Endodermal cell (in vitro differentiated cells): Measurements from ENCODE around the gene ADARB1. TPM values are rescaled to one million over a fixed set of nuclear protein-coding genes. Genes with fewer than 3 reads are reported as not detected.

Experiments used
- DNase-seq: peaks from one replicate; pipeline ENCODE4 v3.0.0-alpha.2; 2017
- H3K27ac ChIP-seq: 2 replicates; pipeline ENCODE4 v1.5.1; 2013; ENCODE audit warnings: mild to moderate bottlenecking, low read depth, low read length, moderate library complexity
- H3K27me3 ChIP-seq: 2 replicates; pipeline ENCODE4 v1.6.1; 2013; ENCODE audit warnings: mild to moderate bottlenecking, low read length, moderate library complexity; ENCODE audit not compliant: insufficient read depth, control insufficient read depth, poor library complexity, severe bottlenecking
- H3K36me3 ChIP-seq: 2 replicates; pipeline ENCODE4 v1.7.0; 2013; ENCODE audit warnings: mild to moderate bottlenecking, low read length, moderate library complexity; ENCODE audit not compliant: control insufficient read depth, insufficient read depth
- H3K4me1 ChIP-seq: one replicate; pipeline ENCODE4 v1.7.0; 2013; ENCODE audit warnings: low read length; ENCODE audit not compliant: control insufficient read depth, insufficient read depth
- H3K4me3 ChIP-seq: 2 replicates; pipeline ENCODE4 v1.5.1; 2013; ENCODE audit warnings: mild to moderate bottlenecking, low read length, moderate library complexity
- H3K9ac ChIP-seq: 2 replicates; pipeline ENCODE4 v1.6.1; 2013; ENCODE audit warnings: mild to moderate bottlenecking, low read length, moderate library complexity; ENCODE audit not compliant: poor library complexity, severe bottlenecking; ENCODE audit errors: extremely low read depth
- H3K9me3 ChIP-seq: 2 replicates; pipeline ENCODE4 v1.6.1; 2013; ENCODE audit warnings: mild to moderate bottlenecking, low read length, moderate library complexity; ENCODE audit not compliant: control insufficient read depth
- H3K27ac Mint-ChIP-seq: 2 replicates; pipeline ENCODE4 v1.8.0; 2020; ENCODE audit warnings: mixed read lengths
- H3K27me3 Mint-ChIP-seq: 2 replicates; pipeline ENCODE4 v1.8.0; 2021; ENCODE audit warnings: mild to moderate bottlenecking, mixed read lengths; ENCODE audit not compliant: insufficient read depth
- H3K36me3 Mint-ChIP-seq: 2 replicates; pipeline ENCODE4 v1.8.0; 2020; ENCODE audit warnings: low read depth, mixed read lengths
- H3K4me1 Mint-ChIP-seq: 2 replicates; pipeline ENCODE4 v1.8.0; 2020; ENCODE audit warnings: mixed read lengths
- H3K4me3 Mint-ChIP-seq: 2 replicates; pipeline ENCODE4 v1.8.0; 2020; ENCODE audit warnings: mild to moderate bottlenecking, moderate library complexity, mixed read lengths
- H3K9me3 Mint-ChIP-seq: 2 replicates; pipeline ENCODE4 v1.8.0; 2020; ENCODE audit warnings: mild to moderate bottlenecking, mixed read lengths
- WGBS, 2 experiments: methylation state at CpG; one replicate each; pipeline versions ENCODE4 v1.1.5 to v1.1.7; 2013; ENCODE audit warnings: missing lambda C conversion rate in 2 of 2, mixed read lengths in 1 of 2; ENCODE audit not compliant: insufficient coverage in 1 of 2, insufficient read length in 1 of 2; 5-methylcytosine and 5-hydroxymethylcytosine counted together
- total RNA-seq, 2 donors: library from RNA; stranded (reverse); fragmentation: NEBNext Ultra II Directional in 1 of 2; extraction: Animal tissue kit (Norgen Biotek cat#: 25700) in 1 of 2; gene quantifications; 2 replicates in 1 of 2; 3 replicates in 1 of 2; pipeline ENCODE4 v1.2.1, GENCODE V29; 2021
- TF ChIP-seq, protein P1 (sequence below): fragments of 200-600 bp; sonication (generic); conservative IDR thresholded peaks from 2 replicates; pipeline ENCODE4 v1.5.0; 2021; ENCODE audit warnings: antibody characterized with exemption, mild to moderate bottlenecking

The ADARB1 gene
- total RNA-seq, 2 donors from 2014 or later: 11.5 to 20.1 TPM

DNA sequence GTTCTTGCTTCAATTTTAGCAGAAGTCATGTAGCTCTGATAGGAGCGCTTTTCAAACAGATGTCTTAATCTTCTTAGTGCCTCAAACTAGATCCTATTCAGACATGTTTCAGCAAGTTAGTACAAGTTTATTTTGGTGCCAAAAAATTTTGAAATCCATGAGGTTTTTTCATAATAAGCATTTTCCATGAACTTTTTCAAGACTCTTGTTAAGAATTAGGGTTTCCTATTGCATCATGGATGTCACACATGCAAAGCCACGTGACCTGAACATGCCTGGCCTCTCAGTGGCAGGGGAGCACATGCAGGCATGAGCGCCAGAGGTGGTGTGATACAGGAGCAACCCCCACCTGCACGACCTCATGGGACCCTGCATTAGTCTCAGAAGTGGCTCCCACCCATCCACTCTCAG lies 145.7 kb downstream of the ADARB1 start:
- no peaks in the 10 kb centered on the region for H3K36me3 ChIP-seq
- TF ChIP-seq, protein P1, sequence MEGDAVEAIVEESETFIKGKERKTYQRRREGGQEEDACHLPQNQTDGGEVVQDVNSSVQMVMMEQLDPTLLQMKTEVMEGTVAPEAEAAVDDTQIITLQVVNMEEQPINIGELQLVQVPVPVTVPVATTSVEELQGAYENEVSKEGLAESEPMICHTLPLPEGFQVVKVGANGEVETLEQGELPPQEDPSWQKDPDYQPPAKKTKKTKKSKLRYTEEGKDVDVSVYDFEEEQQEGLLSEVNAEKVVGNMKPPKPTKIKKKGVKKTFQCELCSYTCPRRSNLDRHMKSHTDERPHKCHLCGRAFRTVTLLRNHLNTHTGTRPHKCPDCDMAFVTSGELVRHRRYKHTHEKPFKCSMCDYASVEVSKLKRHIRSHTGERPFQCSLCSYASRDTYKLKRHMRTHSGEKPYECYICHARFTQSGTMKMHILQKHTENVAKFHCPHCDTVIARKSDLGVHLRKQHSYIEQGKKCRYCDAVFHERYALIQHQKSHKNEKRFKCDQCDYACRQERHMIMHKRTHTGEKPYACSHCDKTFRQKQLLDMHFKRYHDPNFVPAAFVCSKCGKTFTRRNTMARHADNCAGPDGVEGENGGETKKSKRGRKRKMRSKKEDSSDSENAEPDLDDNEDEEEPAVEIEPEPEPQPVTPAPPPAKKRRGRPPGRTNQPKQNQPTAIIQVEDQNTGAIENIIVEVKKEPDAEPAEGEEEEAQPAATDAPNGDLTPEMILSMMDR: no peak
- H3K9ac ChIP-seq: no peak overlapping the region
- Mint-ChIP-seq H3K36me3 (peaks cover 5% of the 10 kb centered on the region), H3K9me3 (peaks cover 24% of the 10 kb centered on the region), H3K4me3 (no peak overlapping the region), H3K27ac (no peak overlapping the region), H3K27me3 (no peaks in the 10 kb centered on the region), H3K4me1 (no peaks in the 10 kb centered on the region)
- 90 to 93% methylated on average over 4 of the region's 4 CpGs for WGBS, 2 experiments
- peaks cover 4% of the 10 kb centered on the region for H3K9me3 ChIP-seq
- H3K27ac ChIP-seq: no peak overlapping the region
- DNase-seq: no peak
- H3K4me3 ChIP-seq: no peak overlapping the region
- H3K27me3 ChIP-seq: no peaks in the 10 kb centered on the region
- no peaks in the 10 kb centered on the region for H3K4me1 ChIP-seq

DNA sequence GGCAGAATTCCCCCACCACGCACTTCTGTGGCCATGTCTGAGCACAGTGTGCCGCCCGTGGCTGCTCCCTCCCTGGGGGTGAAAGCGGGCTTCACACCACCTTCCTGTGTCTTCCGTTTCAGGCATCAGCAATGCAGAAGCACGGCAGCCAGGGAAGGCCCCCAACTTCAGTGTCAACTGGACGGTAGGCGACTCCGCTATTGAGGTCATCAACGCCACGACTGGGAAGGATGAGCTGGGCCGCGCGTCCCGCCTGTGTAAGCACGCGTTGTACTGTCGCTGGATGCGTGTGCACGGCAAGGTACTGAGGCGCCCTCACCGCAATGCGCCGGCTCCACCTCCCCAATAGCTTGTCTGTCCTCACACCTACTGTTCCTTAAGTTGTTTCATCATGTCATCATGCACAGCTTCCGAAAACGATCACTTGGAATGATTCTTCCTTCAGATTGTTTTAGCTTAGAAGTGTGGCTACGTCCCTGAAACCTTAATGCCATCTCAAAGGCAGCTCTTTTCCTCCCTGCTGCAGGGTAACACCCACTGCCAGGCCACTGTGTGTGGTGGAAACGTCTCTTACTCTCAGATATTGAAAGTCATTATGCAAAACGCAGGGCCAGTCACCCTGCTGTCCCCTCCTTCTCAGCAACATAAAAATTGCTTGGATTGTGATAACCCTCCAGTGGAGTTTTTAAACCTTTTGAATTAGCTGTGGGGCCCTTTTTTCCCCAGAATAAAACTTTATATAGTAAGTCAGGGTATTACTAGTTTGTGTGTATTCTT lies 146.5 kb downstream of the ADARB1 start:
- TF ChIP-seq, protein P1: no peak
- H3K4me3 ChIP-seq: no peak overlapping the region
- H3K9ac ChIP-seq: no peak overlapping the region
- Mint-ChIP-seq H3K9me3 (peaks cover 20% of the 10 kb centered on the region), H3K27ac (no peak overlapping the region), H3K27me3 (no peaks in the 10 kb centered on the region), H3K36me3 (peaks cover 5% of the 10 kb centered on the region), H3K4me3 (no peak overlapping the region), H3K4me1 (no peaks in the 10 kb centered on the region)
- H3K27me3 ChIP-seq: no peaks in the 10 kb centered on the region
- H3K4me1 ChIP-seq: no peaks in the 10 kb centered on the region
- DNase-seq: no peak
- H3K9me3 ChIP-seq: peaks cover 4% of the 10 kb centered on the region
- H3K27ac ChIP-seq: no peak overlapping the region
- no peaks in the 10 kb centered on the region for H3K36me3 ChIP-seq
- 92 to 95% methylated on average over 26 to 29 of the region's 29 CpGs for WGBS, 2 experiments

DNA sequence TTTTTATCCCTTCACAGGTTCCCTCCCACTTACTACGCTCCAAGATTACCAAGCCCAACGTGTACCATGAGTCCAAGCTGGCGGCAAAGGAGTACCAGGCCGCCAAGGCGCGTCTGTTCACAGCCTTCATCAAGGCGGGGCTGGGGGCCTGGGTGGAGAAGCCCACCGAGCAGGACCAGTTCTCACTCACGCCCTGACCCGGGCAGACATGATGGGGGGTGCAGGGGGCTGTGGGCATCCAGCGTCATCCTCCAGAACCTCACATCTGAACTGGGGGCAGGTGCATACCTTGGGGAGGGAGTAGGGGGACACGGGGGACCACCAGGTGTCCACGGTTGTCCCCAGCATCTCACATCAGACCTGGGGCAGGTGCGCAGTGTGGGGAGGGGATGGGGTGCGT lies 147.6 kb downstream of the ADARB1 start:
- Histone ChIP-seq H3K4me1 (no peaks in the 10 kb centered on the region), H3K27ac (no peak overlapping the region), H3K27me3 (no peaks in the 10 kb centered on the region), H3K4me3 (no peak overlapping the region), H3K9ac (no peak overlapping the region), H3K9me3 (peaks cover 4% of the 10 kb centered on the region), H3K36me3 (no peaks in the 10 kb centered on the region)
- Mint-ChIP-seq H3K9me3 (peaks cover 12% of the 10 kb centered on the region), H3K27me3 (no peaks in the 10 kb centered on the region), H3K27ac (no peak overlapping the region), H3K4me3 (no peak overlapping the region), H3K36me3 (peaks cover 2% of the 10 kb centered on the region), H3K4me1 (no peaks in the 10 kb centered on the region)
- TF ChIP-seq, protein P1: no peak
- WGBS, 2 experiments: 94 to 100% methylated on average over 3 to 15 of the region's 15 CpGs
- DNase-seq: no peak
